Spleen (tissue), 11 donors: Measurements from ENCODE around the gene MGA. TPM values are rescaled to one million over a fixed set of nuclear protein-coding genes. Genes with fewer than 3 reads are reported as not detected.

Source experiments
- DNase-seq: peaks from one replicate; pipeline ENCODE4 v3.0.0-alpha.2; 2020
- H3K27ac ChIP-seq, 8 donors: fragments of 200-600 bp; sonication (generic) in 7 of 8; 1 replicate in 4 of 8; 2 replicates in 4 of 8; pipeline versions ENCODE4 v1.5.0 to v1.8.0; 2016 to 2021; ENCODE audit warnings: inconsistent platforms in 4 of 8, mild to moderate bottlenecking in 4 of 8, moderate library complexity in 1 of 8
- H3K27me3 ChIP-seq, 7 donors: fragments of 200-600 bp; sonication (generic) in 6 of 7; replicated peaks in 1 of 7; 1 replicate in 4 of 7; 2 replicates in 3 of 7; pipeline versions ENCODE4 v1.5.0 to v1.8.0; 2016 to 2021; ENCODE audit warnings: inconsistent platforms in 3 of 7, mild to moderate bottlenecking in 1 of 7
- H3K36me3 ChIP-seq, 6 donors: fragments of 200-600 bp; sonication (generic) in 5 of 6; 1 replicate in 4 of 6; 2 replicates in 2 of 6; pipeline versions ENCODE4 v1.5.0 to v1.8.0; 2016 to 2021; ENCODE audit warnings: inconsistent platforms in 2 of 6
- H3K4me1 ChIP-seq, 6 donors: fragments of 200-600 bp; sonication (generic) in 5 of 6; 1 replicate in 3 of 6; 2 replicates in 3 of 6; pipeline versions ENCODE4 v1.5.0 to v1.8.0; 2016 to 2021; ENCODE audit warnings: inconsistent platforms in 3 of 6
- H3K4me3 ChIP-seq, 8 donors: fragments of 200-600 bp; sonication (generic) in 7 of 8; 1 replicate in 4 of 8; 2 replicates in 4 of 8; pipeline versions ENCODE4 v1.5.0 to v1.8.0; 2016 to 2021; ENCODE audit warnings: inconsistent platforms in 4 of 8, mild to moderate bottlenecking in 4 of 8, moderate library complexity in 2 of 8
- H3K9me3 ChIP-seq, 8 donors: fragments of 200-600 bp; sonication (generic) in 7 of 8; 1 replicate in 4 of 8; 2 replicates in 4 of 8; pipeline versions ENCODE4 v1.5.0 to v1.8.0; 2016 to 2021; ENCODE audit warnings: inconsistent platforms in 4 of 8
- POLR2A ChIP-seq, 3 donors: fragments of 450-650 bp; IDR thresholded peaks; one replicate each; pipeline ENCODE4 v1.5.1; 2017; ENCODE audit warnings: antibody characterized with exemption in 3 of 3, mild to moderate bottlenecking in 1 of 3
- POLR2AphosphoS5 ChIP-seq, 3 donors: sonication (generic); formaldehyde crosslinking; IDR thresholded peaks; one replicate each; pipeline ENCODE4 v1.5.1; 2017; ENCODE audit warnings: antibody characterized with exemption in 3 of 3
- WGBS, 5 donors: extraction: QIAGEN DNeasy Blood & Tissue Kit in 3 of 5; methylation state at CpG; one replicate each; pipeline versions ENCODE4 v1.1.5 to v1.1.7; 2013 to 2018; 5-methylcytosine and 5-hydroxymethylcytosine counted together
- intact Hi-C: fragments of 100-400 bp; cut with DNase I; formaldehyde crosslinking; loops from one replicate; pipeline ENCODE4 v1.15.0; 2023; ENCODE audit warnings: low total_unique reads
- polyA plus RNA-seq, 3 donors: library from polyadenylated mRNA; stranded (reverse); fragments of 200-250 nt; gene quantifications; one replicate each; pipeline ENCODE4 v1.2.1, GENCODE V29; 2013
- total RNA-seq, 7 donors: library from RNA; depleted of rRNA in 3 of 7; stranded (reverse); fragments of >200 nt in 3 of 7; fragmentation: NEBNext Ultra II Directional in 4 of 7; extraction: Animal tissue kit (Norgen Biotek cat#: 25700) in 4 of 7; gene quantifications; one replicate each; pipeline versions ENCODE4 v1.1.0 to v1.2.1, GENCODE V29; 2016 to 2021
- TF ChIP-seq, protein P1 (sequence below), 11 experiments: fragments of 200-600 bp in 7 of 11; fragments of 450-650 bp in 4 of 11; sonication (generic) in 4 of 11; IDR thresholded peaks in 8 of 11; conservative IDR thresholded peaks in 3 of 11; 1 replicate in 7 of 11; 2 replicates in 4 of 11; pipeline versions ENCODE4 v1.4.0 to v1.8.0; 2016 to 2021; ENCODE audit warnings: antibody characterized with exemption in 11 of 11, inconsistent platforms in 4 of 11, mild to moderate bottlenecking in 1 of 11
- donor health status: healthy with polysubstance abuse.
- donor health status: DM: no; HTN: no; CAD: no; lungs with moderate emphysema.
- donor health status: DM: no; HTN: no; CAD: no.
- donor health status: Bipolar disorder and iron deficiency.
- donor health status: healthy.
- donor health status: DM: no; HTN: no; CAD: no.
- donor health status: DM: yes; HTN: yes; CAD: no.

The MGA gene
- total and polyA plus RNA-seq, 10 donors, result 2.7 to 67.7 (median 51.7) TPM

- TF ChIP-seq POLR2A (IDR thresholded peaks at IDR 0.05) (no peak), POLR2AphosphoS5 (IDR thresholded peaks at IDR 0.05) (no peak)
- TF ChIP-seq, protein P1, sequence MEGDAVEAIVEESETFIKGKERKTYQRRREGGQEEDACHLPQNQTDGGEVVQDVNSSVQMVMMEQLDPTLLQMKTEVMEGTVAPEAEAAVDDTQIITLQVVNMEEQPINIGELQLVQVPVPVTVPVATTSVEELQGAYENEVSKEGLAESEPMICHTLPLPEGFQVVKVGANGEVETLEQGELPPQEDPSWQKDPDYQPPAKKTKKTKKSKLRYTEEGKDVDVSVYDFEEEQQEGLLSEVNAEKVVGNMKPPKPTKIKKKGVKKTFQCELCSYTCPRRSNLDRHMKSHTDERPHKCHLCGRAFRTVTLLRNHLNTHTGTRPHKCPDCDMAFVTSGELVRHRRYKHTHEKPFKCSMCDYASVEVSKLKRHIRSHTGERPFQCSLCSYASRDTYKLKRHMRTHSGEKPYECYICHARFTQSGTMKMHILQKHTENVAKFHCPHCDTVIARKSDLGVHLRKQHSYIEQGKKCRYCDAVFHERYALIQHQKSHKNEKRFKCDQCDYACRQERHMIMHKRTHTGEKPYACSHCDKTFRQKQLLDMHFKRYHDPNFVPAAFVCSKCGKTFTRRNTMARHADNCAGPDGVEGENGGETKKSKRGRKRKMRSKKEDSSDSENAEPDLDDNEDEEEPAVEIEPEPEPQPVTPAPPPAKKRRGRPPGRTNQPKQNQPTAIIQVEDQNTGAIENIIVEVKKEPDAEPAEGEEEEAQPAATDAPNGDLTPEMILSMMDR (IDR thresholded peaks at IDR 0.05 in 8 of 11, conservative IDR thresholded peaks at IDR 0.05 in 3 of 11), result no peak
- H3K9me3 ChIP-seq, result no peaks in the 10 kb centered on the region
- no peaks in the 10 kb centered on the region for H3K27me3 ChIP-seq
- peaks cover 0 to 100% (median 77%) of the 10 kb centered on the region in 6 donors for H3K36me3 ChIP-seq
- DNase-seq, result peak; percentile 65
- 96 to 100% (median 98%) methylated on average over 1 to 9 of the region's 9 CpGs for WGBS, 5 donors
- peaks cover 0 to 2% (median 0%) of the 10 kb centered on the region in 6 donors for H3K4me1 ChIP-seq
- H3K27ac ChIP-seq, result no peak overlapping the region
- intact Hi-C loops, result loop anchor here (10.0 kb wide), 1 partner anchor 88 kb away; no protein-coding TSS in a partner anchor
- no peak overlapping the region for H3K4me3 ChIP-seq
These were observed 156.6 kb downstream of the MGA start for GRCh38 chr15:41816788-41817187.

GRCh38 chr15:41817327-41817726, 157.1 kb downstream of the MGA start:
- intact Hi-C loops, result loop anchor here (10.0 kb wide), 1 partner anchor 87 kb away; no protein-coding TSS in a partner anchor
- TF ChIP-seq POLR2AphosphoS5 (IDR thresholded peaks at IDR 0.05) (peak in 1 of 3 donors; percentile 10), POLR2A (IDR thresholded peaks at IDR 0.05) (no peak)
- TF ChIP-seq, protein P1 (IDR thresholded peaks at IDR 0.05 in 8 of 11, conservative IDR thresholded peaks at IDR 0.05 in 3 of 11), result no peak
- WGBS, 5 donors, result 92 to 99% (median 94%) methylated on average over 7 to 14 of the region's 14 CpGs
- peaks cover 0 to 100% (median 80%) of the 10 kb centered on the region in 6 donors for H3K36me3 ChIP-seq
- H3K9me3 ChIP-seq, result no peaks in the 10 kb centered on the region
- no peaks in the 10 kb centered on the region for H3K4me1 ChIP-seq
- peak; percentile 47 for DNase-seq
- no peak overlapping the region for H3K4me3 ChIP-seq
- H3K27ac ChIP-seq, result no peak overlapping the region
- H3K27me3 ChIP-seq, result no peaks in the 10 kb centered on the region

DNA sequence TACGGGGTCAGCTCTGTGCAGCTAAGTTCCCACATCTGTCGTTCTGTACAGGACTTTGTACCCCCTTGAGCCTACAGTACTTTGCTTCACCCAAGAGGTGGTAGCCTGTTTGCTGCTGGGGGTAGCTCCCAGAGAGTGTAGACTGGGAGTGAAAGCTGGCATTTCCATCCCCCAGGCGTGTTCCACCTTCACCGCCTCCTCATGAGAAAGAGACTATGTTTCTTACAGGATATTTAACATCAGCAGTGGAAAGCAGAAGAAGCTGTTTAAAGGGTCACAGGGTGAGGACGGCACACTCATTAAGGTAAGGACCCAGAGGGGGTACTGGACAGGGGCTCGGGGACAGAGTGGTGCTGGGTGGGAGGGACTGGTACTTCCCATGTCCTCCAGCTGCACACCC, 157.6 kb downstream of the MGA start:
- Histone ChIP-seq H3K4me3 (no peak overlapping the region), H3K27ac (no peak overlapping the region), H3K9me3 (no peaks in the 10 kb centered on the region), H3K36me3 (peaks cover 0 to 100% (median 80%) of the 10 kb centered on the region in 6 donors), H3K4me1 (no peaks in the 10 kb centered on the region), H3K27me3 (no peaks in the 10 kb centered on the region)
- TF ChIP-seq, protein P1 (IDR thresholded peaks at IDR 0.05 in 8 of 11, conservative IDR thresholded peaks at IDR 0.05 in 3 of 11), result no peak
- TF ChIP-seq POLR2AphosphoS5 (IDR thresholded peaks at IDR 0.05) (no peak), POLR2A (IDR thresholded peaks at IDR 0.05) (no peak)
- intact Hi-C loops, result loop anchor here (10.0 kb wide), 1 partner anchor 87 kb away; no protein-coding TSS in a partner anchor
- DNase-seq, result no peak
- WGBS, 5 donors, result 85 to 97% (median 93%) methylated on average over 6 of the region's 6 CpGs

DNA sequence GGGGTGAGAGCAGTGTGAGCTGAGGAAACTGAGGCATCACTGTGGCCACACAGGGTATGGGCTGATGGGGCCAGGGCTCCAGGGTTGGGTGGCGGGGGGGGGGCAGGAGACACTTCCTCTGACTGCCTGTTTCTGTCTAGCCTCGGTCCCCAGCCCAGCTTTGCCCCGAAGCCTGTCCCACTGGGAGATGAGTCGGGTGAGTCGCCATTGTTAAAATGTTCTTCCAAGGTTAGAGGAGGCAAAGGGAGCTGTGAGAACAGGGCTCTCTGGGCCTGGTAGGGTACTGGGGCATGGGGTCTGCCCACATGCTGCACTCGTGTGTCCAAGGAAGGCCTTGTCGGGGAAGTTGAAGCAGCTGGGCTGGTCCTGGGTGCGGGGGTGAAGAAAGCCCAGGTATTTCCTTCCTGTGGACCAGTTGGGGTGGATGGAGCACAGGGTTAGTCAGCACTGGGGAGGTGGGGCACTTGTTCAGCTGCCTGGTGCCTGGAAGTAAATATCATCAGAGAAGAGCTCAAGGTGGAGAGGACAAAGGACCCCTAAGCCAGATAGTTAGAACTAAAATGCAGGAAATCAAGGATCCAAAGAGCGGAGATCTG, 159.3 kb downstream of the MGA start:
- WGBS, 5 donors, result 80 to 91% (median 85%) methylated on average over 9 of the region's 9 CpGs
- DNase-seq, result no peak
- H3K9me3 ChIP-seq, result no peaks in the 10 kb centered on the region
- H3K36me3 ChIP-seq, result peaks cover 0 to 100% (median 80%) of the 10 kb centered on the region in 6 donors
- no peaks in the 10 kb centered on the region for H3K4me1 ChIP-seq
- intact Hi-C loops, result loop anchor here (10.0 kb wide), 1 partner anchor 85 kb away; no protein-coding TSS in a partner anchor
- H3K4me3 ChIP-seq, result no peak overlapping the region
- no peaks in the 10 kb centered on the region for H3K27me3 ChIP-seq
- H3K27ac ChIP-seq, result no peak overlapping the region
- TF ChIP-seq POLR2A (IDR thresholded peaks at IDR 0.05), result no peak
- TF ChIP-seq, protein P1 (IDR thresholded peaks at IDR 0.05 in 8 of 11, conservative IDR thresholded peaks at IDR 0.05 in 3 of 11), result no peak
- no peak for TF ChIP-seq POLR2AphosphoS5 (IDR thresholded peaks at IDR 0.05)
